HCT116 (cell line): ENCODE measurements around the gene GIMAP5. TPM values are rescaled to one million over a fixed set of nuclear protein-coding genes. Genes with fewer than 3 reads are reported as not detected.

ENCODE experiments used
- ATAC-seq: fragments of 200-7000 bp; cut with Tn5 transposase; 2 replicates; pipeline ENCODE4 v1.9.1; 2020; ENCODE audit warnings: mild to moderate bottlenecking, moderate library complexity
- BruUV-seq: library from RNA; stranded (reverse); fragments of 400-500 nt; replicated peaks from 2 replicates; lab custom pipeline; 2021; lab: Mats Ljungman, UMichigan
- CTCF ChIA-PET: fragments of 300-600 bp; sonication (Branson Sonifier 250); formaldehyde crosslinking; loops from one replicate; lab custom pipeline; 2021; ENCODE audit warnings: antibody characterized with exemption; lab: Charles Lee
- POLR2A ChIA-PET: fragments of 300-600, 350-600 bp; sonication (Branson Sonifier 250); formaldehyde crosslinking; loops from one replicate; lab custom pipeline; 2021; ENCODE audit warnings: antibody characterized with exemption; lab: Charles Lee
- RAD21 ChIA-PET, 2 experiments: fragments of 300-600 bp; sonication (Branson Sonifier 250); formaldehyde crosslinking; loops; one replicate each; lab custom pipeline; 2023; ENCODE audit warnings: low total read pairs in 2 of 2; ENCODE audit not compliant: uncharacterized antibody in 2 of 2, unreplicated experiment in 2 of 2, low non-redundant PET in 1 of 2; lab: Charles Lee
- DNase-seq: peaks from one replicate; pipeline ENCODE4 v3.0.0-alpha.2; 2010; ENCODE audit warnings: low read depth, low spot score
- H2AFZ ChIP-seq: fragments of 200-600 bp; shearing (Covaris generic), sonication (generic); 2 replicates; pipeline ENCODE4 v1.6.1; 2017; ENCODE audit warnings: low read depth, mixed run types, mixed read lengths, antibody characterized with exemption, low read length; ENCODE audit not compliant: poor library complexity, severe bottlenecking
- H3K27ac ChIP-seq: 2 replicates; pipeline ENCODE4 v1.5.1; 2012; ENCODE audit warnings: low read depth, low read length
- H3K27me3 ChIP-seq: fragments of 200-600 bp; sonication (generic); 2 replicates; pipeline ENCODE4 v1.6.1; 2016; ENCODE audit warnings: mixed run types, low read length, mixed read lengths; ENCODE audit not compliant: insufficient read depth
- H3K36me3 ChIP-seq, 2 experiments: fragments of 200-500 bp in 1 of 2; fragments of 200-600 bp in 1 of 2; sonication (Bioruptor generic) in 1 of 2; sonication (generic) in 1 of 2; 2 replicates each; pipeline versions ENCODE4 v1.5.1 to v1.6.1; 2014 to 2016; ENCODE audit warnings: low read length in 2 of 2, inconsistent platforms in 1 of 2, mixed read lengths in 1 of 2, mixed run types in 1 of 2; ENCODE audit not compliant: insufficient read depth in 2 of 2, control insufficient read depth in 1 of 2
- H3K4me1 ChIP-seq, 2 experiments: fragments of 200-600 bp in 1 of 2; sonication (generic) in 1 of 2; 2 replicates each; pipeline versions ENCODE4 v1.5.1 to v1.6.1; 2012 to 2017; ENCODE audit warnings: low read length in 2 of 2, inconsistent platforms in 1 of 2, mild to moderate bottlenecking in 1 of 2, mixed read lengths in 1 of 2, mixed run types in 1 of 2, moderate library complexity in 1 of 2; ENCODE audit not compliant: insufficient read depth in 2 of 2, control insufficient read depth in 1 of 2
- H3K4me2 ChIP-seq: fragments of 200-600 bp; sonication (generic); 2 replicates; pipeline ENCODE4 v1.6.1; 2017; ENCODE audit warnings: mixed run types, low read length, mixed read lengths
- H3K4me3 ChIP-seq, 2 experiments: fragments of 200-600 bp in 1 of 2; sonication (generic) in 1 of 2; replicated peaks in 1 of 2; 2 replicates each; pipeline ENCODE4 v1.5.1; 2011 to 2016; ENCODE audit warnings: low read length in 2 of 2, control low read depth in 1 of 2, low read depth in 1 of 2, mild to moderate bottlenecking in 1 of 2, mixed read lengths in 1 of 2, mixed run types in 1 of 2
- H3K79me2 ChIP-seq: fragments of 200-600 bp; sonication (generic); 2 replicates; pipeline ENCODE4 v1.6.1; 2017; ENCODE audit warnings: mild to moderate bottlenecking, mixed run types, low read length, moderate library complexity, mixed read lengths; ENCODE audit not compliant: insufficient read depth
- H3K9ac ChIP-seq: fragments of 200-600 bp; sonication (generic); 2 replicates; pipeline ENCODE4 v1.6.1; 2016; ENCODE audit warnings: low read length, mixed read lengths
- H3K9me2 ChIP-seq: fragments of 200-600 bp; sonication (generic), shearing (Covaris generic); 2 replicates; pipeline ENCODE4 v1.6.1; 2017; ENCODE audit warnings: mixed run types, mild to moderate bottlenecking, moderate library complexity; ENCODE audit not compliant: insufficient read depth
- H3K9me3 ChIP-seq, 2 experiments: fragments of 200-500 bp in 1 of 2; fragments of 200-600 bp in 1 of 2; sonication (Bioruptor generic) in 1 of 2; sonication (generic) in 1 of 2; 2 replicates each; pipeline ENCODE4 v1.6.1; 2014 to 2017; ENCODE audit warnings: low read length in 2 of 2, mixed read lengths in 2 of 2, inconsistent platforms in 1 of 2, low read depth in 1 of 2, mild to moderate bottlenecking in 1 of 2, mixed run types in 1 of 2, moderate library complexity in 1 of 2; ENCODE audit not compliant: control insufficient read depth in 1 of 2, insufficient read depth in 1 of 2
- H4K20me1 ChIP-seq: fragments of 200-600 bp; sonication (generic), shearing (Covaris generic); 2 replicates; pipeline ENCODE4 v1.6.1; 2017; ENCODE audit warnings: mixed run types, mild to moderate bottlenecking, moderate library complexity; ENCODE audit not compliant: insufficient read depth
- ATF3 ChIP-seq: IDR thresholded peaks from 2 replicates; pipeline ENCODE4 v1.6.1; 2012
- CBX3 ChIP-seq: IDR thresholded peaks from 2 replicates; pipeline ENCODE4 v1.6.1; 2012; ENCODE audit warnings: low read depth
- CTCF ChIP-seq, 3 experiments: fragments of 200-600 bp in 1 of 3; sonication (generic) in 1 of 3; IDR thresholded peaks in 2 of 3; conservative IDR thresholded peaks in 1 of 3; 2 replicates each; pipeline ENCODE4 v1.5.1; 2012 to 2017; ENCODE audit warnings: low read depth in 2 of 3, low read length in 2 of 3, antibody characterized with exemption in 1 of 3, borderline replicate concordance in 1 of 3, control low read depth in 1 of 3, mild to moderate bottlenecking in 1 of 3, mixed read lengths in 1 of 3, mixed run types in 1 of 3, moderate library complexity in 1 of 3; ENCODE audit not compliant: insufficient read depth in 1 of 3
- EGR1 ChIP-seq: IDR thresholded peaks from 2 replicates; pipeline ENCODE4 v1.6.1; 2012; ENCODE audit warnings: low read depth
- ELF1 ChIP-seq: IDR thresholded peaks from 2 replicates; pipeline ENCODE4 v1.6.1; 2012; ENCODE audit warnings: low read depth, borderline replicate concordance
- EZH2 ChIP-seq: fragments of 200-600 bp; sonication (generic); IDR thresholded peaks from 2 replicates; pipeline ENCODE4 v1.6.1; 2017; ENCODE audit warnings: antibody characterized with exemption, mixed run types
- FOSL1 ChIP-seq: IDR thresholded peaks from 2 replicates; pipeline ENCODE4 v1.6.1; 2012; ENCODE audit warnings: low read depth
- JUND ChIP-seq: IDR thresholded peaks from 2 replicates; pipeline ENCODE4 v1.6.1; 2012
- POLR2AphosphoS5 ChIP-seq: IDR thresholded peaks from 2 replicates; pipeline ENCODE4 v1.6.1; 2011; ENCODE audit warnings: mild to moderate bottlenecking, low read depth, low read length, moderate library complexity
- RAD21 ChIP-seq: IDR thresholded peaks from 2 replicates; pipeline ENCODE4 v1.6.1; 2012; ENCODE audit warnings: low read depth, mild to moderate bottlenecking
- REST ChIP-seq: IDR thresholded peaks from 2 replicates; pipeline ENCODE4 v1.6.1; 2012; ENCODE audit warnings: low read depth
- SP1 ChIP-seq: IDR thresholded peaks from 2 replicates; pipeline ENCODE4 v1.6.1; 2012; ENCODE audit warnings: low read depth
- SRF ChIP-seq: IDR thresholded peaks from 2 replicates; pipeline ENCODE4 v1.6.1; 2012; ENCODE audit warnings: low read depth
- ZBTB33 ChIP-seq: IDR thresholded peaks from 2 replicates; pipeline ENCODE4 v1.6.1; 2011; ENCODE audit warnings: mild to moderate bottlenecking, low read length, moderate library complexity; ENCODE audit not compliant: insufficient replicate concordance; ENCODE audit errors: extremely low read depth
- ZFX ChIP-seq: fragments of 450-650 bp; IDR thresholded peaks from 2 replicates; pipeline ENCODE4 v1.6.1; 2017
- intact Hi-C: fragments of 100-400 bp; cut with micrococcal nuclease; formaldehyde crosslinking; loops from 2 replicates; pipeline ENCODE4 v1.10.0; 2022
- total RNA-seq: library from RNA; stranded (reverse); gene quantifications from one replicate; pipeline ENCODE4 v1.2.1, GENCODE V29; 2021; ENCODE audit not compliant: unreplicated experiment

The GIMAP5 gene
- total RNA-seq, 1 experiment from 2014 or later: 0.57 TPM

- TF ChIP-seq ZFX: no peak
- TF ChIP-seq EGR1: no peak
- no peak for TF ChIP-seq REST
- Histone ChIP-seq H3K9me2 (no peaks in the 10 kb centered on the region), H3K9ac (no peak overlapping the region), H4K20me1 (no peaks in the 10 kb centered on the region), H3K79me2 (no peaks in the 10 kb centered on the region), H3K36me3 (no peaks in the 10 kb centered on the region), H3K27ac (no peak overlapping the region), H3K9me3 (no peaks in the 10 kb centered on the region; a peak in 1 of 4 replicates), H3K4me1 (no peaks in the 10 kb centered on the region), H3K4me2 (no peak overlapping the region), H2AFZ (no peak overlapping the region), H3K4me3 (no peak overlapping the region), H3K27me3 (peaks cover 17% of the 10 kb centered on the region)
- DNase-seq (no peak), ATAC-seq (no peak)
- POLR2A ChIA-PET: no interaction called here
- RAD21 ChIA-PET: no interaction called here
- no TSS peak for BruUV-seq
- CTCF ChIA-PET: interaction anchor here (0.9 kb wide), 1 partner anchor 16 kb away, joined by 3 read pairs; no protein-coding TSS in a partner anchor
- intact Hi-C loops: no loop called here
Measured at GRCh38 chr7:150723467-150723866, 13.8 kb upstream of the GIMAP5 start.

GRCh38 chr7:150727381-150727780 lies 9.8 kb upstream of the GIMAP5 start:
- Histone ChIP-seq H3K36me3 (no peaks in the 10 kb centered on the region), H3K9me3 (no peaks in the 10 kb centered on the region; a peak in 1 of 4 replicates), H3K4me2 (no peak overlapping the region), H4K20me1 (no peaks in the 10 kb centered on the region), H2AFZ (no peak overlapping the region), H3K79me2 (no peaks in the 10 kb centered on the region), H3K4me1 (no peaks in the 10 kb centered on the region), H3K27me3 (peaks cover 10% of the 10 kb centered on the region; the same call in 1 of the 2 replicates), H3K4me3 (no peak overlapping the region), H3K9ac (no peak overlapping the region), H3K27ac (no peak overlapping the region), H3K9me2 (no peaks in the 10 kb centered on the region)
- DNase-seq (no peak), ATAC-seq (no peak)
- ChIA-PET POLR2A (no interaction called here), RAD21 (no interaction called here), CTCF (no interaction called here)
- intact Hi-C loops: no loop called here
- no TSS peak for BruUV-seq
- TF ChIP-seq EZH2: no peak
- no peak for TF ChIP-seq POLR2AphosphoS5
- TF ChIP-seq ELF1: no peak
- no peak for TF ChIP-seq ZBTB33
- TF ChIP-seq JUND: no peak
- no peak for TF ChIP-seq CTCF (IDR thresholded peaks at IDR 0.05 in 2 of 3, conservative IDR thresholded peaks at IDR 0.05 in 1 of 3; ENCODE audit: borderline replicate concordance in 1 of 3, insufficient read depth in 1 of 3, low read depth in 2 of 3, low read length in 2 of 3)
- TF ChIP-seq SRF: no peak
- TF ChIP-seq ATF3: no peak
- no peak for TF ChIP-seq CBX3
- TF ChIP-seq FOSL1: no peak
- no peak for TF ChIP-seq SP1
- no peak for TF ChIP-seq RAD21
